Measurements from ENCODE around the gene PI4KA.

DNA sequence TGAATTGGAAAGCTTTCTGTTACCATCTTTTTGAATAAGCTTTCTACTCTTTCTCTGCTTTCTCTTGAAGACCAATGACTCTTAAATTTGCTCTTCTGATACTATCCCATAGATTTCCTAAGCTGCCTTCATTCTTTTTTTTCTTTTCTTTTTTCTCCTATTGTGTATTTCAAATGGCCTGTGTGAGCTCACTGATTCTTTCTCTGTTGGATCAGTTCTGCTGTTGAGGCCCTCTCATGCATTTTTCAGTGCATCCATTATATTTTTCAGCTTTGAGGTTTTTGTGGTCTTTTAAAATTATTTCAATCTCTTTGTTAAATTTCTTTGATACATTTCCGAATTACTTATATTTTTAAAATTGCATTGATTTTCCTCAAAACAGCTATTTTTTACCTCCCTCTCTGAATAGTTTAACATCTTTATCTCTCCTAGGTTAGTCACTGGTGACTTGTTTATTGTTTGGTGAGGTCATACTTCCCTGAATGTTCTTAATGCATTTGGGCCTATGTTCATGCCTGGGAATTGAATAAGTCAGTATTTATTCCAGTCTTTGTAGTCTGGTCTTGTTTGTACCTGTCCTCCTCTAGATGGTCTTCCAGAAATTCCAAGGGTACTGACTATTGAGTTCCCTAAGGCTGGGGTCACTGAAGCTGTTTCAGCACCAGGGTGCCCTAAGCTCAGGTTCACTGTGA, 195.3 kb downstream of the PI4KA start:
- TF ChIP-seq CTCF (IDR thresholded peaks at IDR 0.05) (no peak), POLR2AphosphoS5 (IDR thresholded peaks at IDR 0.05) (no peak), POLR2A (IDR thresholded peaks at IDR 0.05) (no peak)

Data from breast epithelium (tissue), 3 donors.